ENCODE measurements around the gene SATB2. TPM values are rescaled to one million over a fixed set of nuclear protein-coding genes. Genes with fewer than 3 reads are reported as not detected.

Gene SATB2
- polyA plus RNA-seq, 1 donor from 2014 or later: 0.21 TPM

DNA sequence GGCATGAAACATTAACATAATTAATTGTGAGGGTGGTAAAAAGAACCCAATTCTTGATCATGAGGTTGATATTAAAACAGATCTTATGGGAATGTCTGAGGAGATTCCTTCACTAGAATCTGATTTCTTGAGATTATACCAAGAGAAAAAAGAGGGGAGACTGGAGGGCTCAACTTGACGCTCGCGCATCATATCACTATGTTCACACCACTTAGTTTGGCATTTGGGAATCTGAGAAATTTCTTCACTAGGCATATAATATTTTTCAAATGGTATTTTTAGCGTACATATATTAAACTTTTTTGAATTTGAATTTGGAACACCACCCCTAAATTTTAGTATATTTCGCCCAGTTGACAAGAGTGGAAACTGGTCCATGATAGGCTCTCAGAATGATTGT is 140.1 kb downstream of the SATB2 start:
- no peak overlapping the region for H3K9ac ChIP-seq (ENCODE audit: low read length)

DNA sequence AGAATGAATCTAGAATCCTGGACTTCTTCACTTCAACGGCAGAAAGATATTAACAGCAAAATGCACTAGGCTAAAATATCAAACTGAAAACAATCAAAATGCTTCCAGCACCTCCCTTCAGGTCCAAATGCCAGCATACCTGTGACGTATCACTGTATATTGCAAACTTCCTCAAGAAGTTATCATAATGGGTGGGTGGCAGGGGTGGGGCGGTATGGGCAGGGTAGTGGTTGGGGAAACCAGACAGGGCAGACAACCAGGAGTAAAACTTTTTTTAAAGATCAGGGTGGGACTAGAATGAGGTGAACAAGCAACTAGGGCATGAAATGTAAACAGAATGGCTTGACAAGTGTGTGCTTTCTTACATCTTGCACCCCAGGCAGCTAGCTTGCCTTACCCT is 140.9 kb downstream of the SATB2 start:
- H3K9me2 ChIP-seq (ENCODE audit: insufficient read depth, low read length): no peaks in the 10 kb centered on the region
- TF ChIP-seq MXI1 (conservative IDR thresholded peaks at IDR 0.05; ENCODE audit: poor library complexity, severe bottlenecking) (no peak), EP300 (conservative IDR thresholded peaks at IDR 0.05; ENCODE audit: poor library complexity, severe bottlenecking) (no peak), RAD21 (conservative IDR thresholded peaks at IDR 0.05) (no peak), SMC3 (conservative IDR thresholded peaks at IDR 0.05; ENCODE audit: poor library complexity) (no peak), TAF1 (IDR thresholded peaks at IDR 0.05; ENCODE audit: low read depth) (no peak), POLR2AphosphoS5 (IDR thresholded peaks at IDR 0.05) (no peak), EZH2 (IDR thresholded peaks at IDR 0.05; ENCODE audit: borderline replicate concordance, insufficient read depth, low read length, poor library complexity, severe bottlenecking) (no peak)
- TF ChIP-seq, protein P1, sequence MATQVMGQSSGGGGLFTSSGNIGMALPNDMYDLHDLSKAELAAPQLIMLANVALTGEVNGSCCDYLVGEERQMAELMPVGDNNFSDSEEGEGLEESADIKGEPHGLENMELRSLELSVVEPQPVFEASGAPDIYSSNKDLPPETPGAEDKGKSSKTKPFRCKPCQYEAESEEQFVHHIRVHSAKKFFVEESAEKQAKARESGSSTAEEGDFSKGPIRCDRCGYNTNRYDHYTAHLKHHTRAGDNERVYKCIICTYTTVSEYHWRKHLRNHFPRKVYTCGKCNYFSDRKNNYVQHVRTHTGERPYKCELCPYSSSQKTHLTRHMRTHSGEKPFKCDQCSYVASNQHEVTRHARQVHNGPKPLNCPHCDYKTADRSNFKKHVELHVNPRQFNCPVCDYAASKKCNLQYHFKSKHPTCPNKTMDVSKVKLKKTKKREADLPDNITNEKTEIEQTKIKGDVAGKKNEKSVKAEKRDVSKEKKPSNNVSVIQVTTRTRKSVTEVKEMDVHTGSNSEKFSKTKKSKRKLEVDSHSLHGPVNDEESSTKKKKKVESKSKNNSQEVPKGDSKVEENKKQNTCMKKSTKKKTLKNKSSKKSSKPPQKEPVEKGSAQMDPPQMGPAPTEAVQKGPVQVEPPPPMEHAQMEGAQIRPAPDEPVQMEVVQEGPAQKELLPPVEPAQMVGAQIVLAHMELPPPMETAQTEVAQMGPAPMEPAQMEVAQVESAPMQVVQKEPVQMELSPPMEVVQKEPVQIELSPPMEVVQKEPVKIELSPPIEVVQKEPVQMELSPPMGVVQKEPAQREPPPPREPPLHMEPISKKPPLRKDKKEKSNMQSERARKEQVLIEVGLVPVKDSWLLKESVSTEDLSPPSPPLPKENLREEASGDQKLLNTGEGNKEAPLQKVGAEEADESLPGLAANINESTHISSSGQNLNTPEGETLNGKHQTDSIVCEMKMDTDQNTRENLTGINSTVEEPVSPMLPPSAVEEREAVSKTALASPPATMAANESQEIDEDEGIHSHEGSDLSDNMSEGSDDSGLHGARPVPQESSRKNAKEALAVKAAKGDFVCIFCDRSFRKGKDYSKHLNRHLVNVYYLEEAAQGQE (IDR thresholded peaks at IDR 0.05; ENCODE audit: borderline replicate concordance): no peak
- TF ChIP-seq, protein P2, sequence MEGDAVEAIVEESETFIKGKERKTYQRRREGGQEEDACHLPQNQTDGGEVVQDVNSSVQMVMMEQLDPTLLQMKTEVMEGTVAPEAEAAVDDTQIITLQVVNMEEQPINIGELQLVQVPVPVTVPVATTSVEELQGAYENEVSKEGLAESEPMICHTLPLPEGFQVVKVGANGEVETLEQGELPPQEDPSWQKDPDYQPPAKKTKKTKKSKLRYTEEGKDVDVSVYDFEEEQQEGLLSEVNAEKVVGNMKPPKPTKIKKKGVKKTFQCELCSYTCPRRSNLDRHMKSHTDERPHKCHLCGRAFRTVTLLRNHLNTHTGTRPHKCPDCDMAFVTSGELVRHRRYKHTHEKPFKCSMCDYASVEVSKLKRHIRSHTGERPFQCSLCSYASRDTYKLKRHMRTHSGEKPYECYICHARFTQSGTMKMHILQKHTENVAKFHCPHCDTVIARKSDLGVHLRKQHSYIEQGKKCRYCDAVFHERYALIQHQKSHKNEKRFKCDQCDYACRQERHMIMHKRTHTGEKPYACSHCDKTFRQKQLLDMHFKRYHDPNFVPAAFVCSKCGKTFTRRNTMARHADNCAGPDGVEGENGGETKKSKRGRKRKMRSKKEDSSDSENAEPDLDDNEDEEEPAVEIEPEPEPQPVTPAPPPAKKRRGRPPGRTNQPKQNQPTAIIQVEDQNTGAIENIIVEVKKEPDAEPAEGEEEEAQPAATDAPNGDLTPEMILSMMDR (IDR thresholded peaks at IDR 0.05; ENCODE audit: poor library complexity, severe bottlenecking): no peak
- no peaks in the 10 kb centered on the region for H3K36me3 ChIP-seq (ENCODE audit: insufficient read depth, low read length)
- no peaks in the 10 kb centered on the region for H3K9me3 ChIP-seq (ENCODE audit: low read length)
- no peak overlapping the region for H3K4me2 ChIP-seq (ENCODE audit: low read length)
- H4K20me1 ChIP-seq (ENCODE audit: insufficient read depth): no peaks in the 10 kb centered on the region
- H3K79me2 ChIP-seq (replicated peaks; ENCODE audit: insufficient read depth, low read length): no peaks in the 10 kb centered on the region
- H3K27ac ChIP-seq (ENCODE audit: low read length): no peak overlapping the region
- H2AFZ ChIP-seq (ENCODE audit: low read depth, low read length): no peak overlapping the region
- no peaks in the 10 kb centered on the region for H3F3A ChIP-seq (ENCODE audit: insufficient read depth, low read length, poor library complexity, severe bottlenecking)
- H3K4me3 ChIP-seq (ENCODE audit: low read length): no peak overlapping the region
- no peak overlapping the region for H3K9ac ChIP-seq (ENCODE audit: low read length)
- no peaks in the 10 kb centered on the region for H3K27me3 ChIP-seq (ENCODE audit: insufficient read depth, low read depth, low read length)

More for the DNA sequence above, 140.1 kb downstream of the SATB2 start:
- Histone ChIP-seq H3K79me2 (replicated peaks; ENCODE audit: insufficient read depth, low read length) (no peaks in the 10 kb centered on the region), H3K4me3 (ENCODE audit: low read length) (no peak overlapping the region), H3K27ac (ENCODE audit: low read length) (no peak overlapping the region), H3F3A (ENCODE audit: insufficient read depth, low read length, poor library complexity, severe bottlenecking) (no peaks in the 10 kb centered on the region), H3K9me2 (ENCODE audit: insufficient read depth, low read length) (no peaks in the 10 kb centered on the region), H3K27me3 (ENCODE audit: insufficient read depth, low read depth, low read length) (no peaks in the 10 kb centered on the region), H4K20me1 (ENCODE audit: insufficient read depth) (no peaks in the 10 kb centered on the region), H3K4me2 (ENCODE audit: low read length) (no peak overlapping the region), H3K9me3 (ENCODE audit: low read length) (no peaks in the 10 kb centered on the region), H3K36me3 (ENCODE audit: insufficient read depth, low read length) (no peaks in the 10 kb centered on the region), H2AFZ (ENCODE audit: low read depth, low read length) (no peak overlapping the region)
- TF ChIP-seq RAD21 (conservative IDR thresholded peaks at IDR 0.05): no peak
- TF ChIP-seq, protein P1 (IDR thresholded peaks at IDR 0.05; ENCODE audit: borderline replicate concordance): no peak
